ENCODE results near the gene EDC3. TPM values are rescaled to one million over a fixed set of nuclear protein-coding genes. Genes with fewer than 3 reads are reported as not detected.

Gene EDC3
- total and polyA plus RNA-seq, 9 of the 15 experiments (the other 6 are each of a cell fraction or from before 2014, with no cell fraction given): 11.7 to 63.9 (median 32.8) TPM

DNA sequence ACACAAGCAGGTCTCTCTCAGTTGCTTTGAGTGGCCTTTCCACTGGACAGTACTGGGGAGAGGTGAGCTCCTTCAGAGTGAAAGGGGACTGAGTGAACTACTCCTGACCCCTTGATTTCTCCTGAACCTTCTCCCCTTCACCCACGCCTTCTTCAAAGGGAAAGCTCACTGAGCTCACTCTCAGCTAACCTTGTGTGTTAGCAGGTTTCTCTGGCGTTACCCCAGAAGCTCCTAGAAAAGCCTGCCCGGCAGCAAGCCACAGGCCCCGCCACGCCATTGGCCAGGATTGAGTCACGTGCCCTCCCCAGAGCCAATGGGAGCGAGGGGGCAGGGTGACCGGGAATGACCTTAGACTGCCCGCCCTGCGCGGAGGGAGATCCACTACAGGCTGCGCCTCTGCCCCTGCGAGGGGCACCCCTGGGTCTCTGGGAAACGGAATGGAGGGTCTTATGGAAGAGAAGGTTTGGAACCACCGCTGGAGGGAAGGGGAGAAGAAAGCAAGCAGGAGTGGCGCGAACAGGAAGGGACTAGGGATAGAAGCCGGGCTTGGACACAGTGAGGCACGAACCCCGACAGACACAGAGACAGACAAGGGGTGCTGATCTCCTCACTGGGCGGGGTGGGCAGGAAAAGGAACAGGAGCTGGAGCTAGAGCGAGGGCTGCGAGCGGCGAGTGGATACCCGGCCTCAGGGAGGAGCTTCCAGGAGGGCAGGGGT lies 97.5 kb downstream of the EDC3 start (continued):
- TF ChIP-seq MTA3 (IDR thresholded peaks at IDR 0.05; ENCODE audit: borderline replicate concordance) (peak; percentile 84; the same call in 1 of the 2 replicates), HMG20B (CRISPR knock-in tag; IDR thresholded peaks at IDR 0.05) (no peak), CBX2 (IDR thresholded peaks at IDR 0.05; ENCODE audit: insufficient read depth, low read length, poor library complexity, severe bottlenecking) (no peak), U2AF2 (optimal IDR thresholded peaks at IDR 0.05; ENCODE audit: low read depth, low read length) (no peak), TBP (optimal IDR thresholded peaks at IDR 0.05; ENCODE audit: low read depth, low read length) (peak; percentile 91), MBD2 (IDR thresholded peaks at IDR 0.05; ENCODE audit: borderline replicate concordance, low read depth) (peak; percentile 88), ZNF668 (CRISPR knock-in tag; IDR thresholded peaks at IDR 0.05) (no peak), CHCHD3 (CRISPR knock-in tag; IDR thresholded peaks at IDR 0.05) (peak; percentile 77; the same call in 1 of the 2 replicates), POLR2G (IDR thresholded peaks at IDR 0.05; ENCODE audit: low read depth, low read length) (peak; percentile 91), PPARD (CRISPR knock-in tag; IDR thresholded peaks at IDR 0.05) (no peak), CBFA2T2 (conservative IDR thresholded peaks at IDR 0.05) (peak; percentile 85), NFYB (IDR thresholded peaks at IDR 0.05; ENCODE audit: extremely low read depth, insufficient read length) (peak; percentile 97), NR2F6 (CRISPR knock-in tag; IDR thresholded peaks at IDR 0.05) (no peak), ELF2 (CRISPR knock-in tag; IDR thresholded peaks at IDR 0.05) (no peak), TAF1 (IDR thresholded peaks at IDR 0.05; ENCODE audit: control insufficient read depth, extremely low read depth, insufficient read depth, low read length, severe bottlenecking) (peak; percentile 37), CSDE1 (IDR thresholded peaks at IDR 0.05) (no peak)
- TF ChIP-seq, protein P1, sequence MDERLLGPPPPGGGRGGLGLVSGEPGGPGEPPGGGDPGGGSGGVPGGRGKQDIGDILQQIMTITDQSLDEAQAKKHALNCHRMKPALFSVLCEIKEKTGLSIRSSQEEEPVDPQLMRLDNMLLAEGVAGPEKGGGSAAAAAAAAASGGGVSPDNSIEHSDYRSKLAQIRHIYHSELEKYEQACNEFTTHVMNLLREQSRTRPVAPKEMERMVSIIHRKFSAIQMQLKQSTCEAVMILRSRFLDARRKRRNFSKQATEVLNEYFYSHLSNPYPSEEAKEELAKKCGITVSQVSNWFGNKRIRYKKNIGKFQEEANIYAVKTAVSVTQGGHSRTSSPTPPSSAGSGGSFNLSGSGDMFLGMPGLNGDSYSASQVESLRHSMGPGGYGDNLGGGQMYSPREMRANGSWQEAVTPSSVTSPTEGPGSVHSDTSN (CRISPR knock-in tag; IDR thresholded peaks at IDR 0.05; ENCODE audit: low read depth): no peak
- TF ChIP-seq, protein P1 (tag; conservative IDR thresholded peaks at IDR 0.05; ENCODE audit: low read depth): no peak
- TF ChIP-seq, protein P2, sequence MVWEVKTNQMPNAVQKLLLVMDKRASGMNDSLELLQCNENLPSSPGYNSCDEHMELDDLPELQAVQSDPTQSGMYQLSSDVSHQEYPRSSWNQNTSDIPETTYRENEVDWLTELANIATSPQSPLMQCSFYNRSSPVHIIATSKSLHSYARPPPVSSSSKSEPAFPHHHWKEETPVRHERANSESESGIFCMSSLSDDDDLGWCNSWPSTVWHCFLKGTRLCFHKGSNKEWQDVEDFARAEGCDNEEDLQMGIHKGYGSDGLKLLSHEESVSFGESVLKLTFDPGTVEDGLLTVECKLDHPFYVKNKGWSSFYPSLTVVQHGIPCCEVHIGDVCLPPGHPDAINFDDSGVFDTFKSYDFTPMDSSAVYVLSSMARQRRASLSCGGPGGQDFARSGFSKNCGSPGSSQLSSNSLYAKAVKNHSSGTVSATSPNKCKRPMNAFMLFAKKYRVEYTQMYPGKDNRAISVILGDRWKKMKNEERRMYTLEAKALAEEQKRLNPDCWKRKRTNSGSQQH (CRISPR knock-in tag; IDR thresholded peaks at IDR 0.05): peak; percentile 87; the same call in 1 of the 2 replicates
- TF ChIP-seq, protein P3, sequence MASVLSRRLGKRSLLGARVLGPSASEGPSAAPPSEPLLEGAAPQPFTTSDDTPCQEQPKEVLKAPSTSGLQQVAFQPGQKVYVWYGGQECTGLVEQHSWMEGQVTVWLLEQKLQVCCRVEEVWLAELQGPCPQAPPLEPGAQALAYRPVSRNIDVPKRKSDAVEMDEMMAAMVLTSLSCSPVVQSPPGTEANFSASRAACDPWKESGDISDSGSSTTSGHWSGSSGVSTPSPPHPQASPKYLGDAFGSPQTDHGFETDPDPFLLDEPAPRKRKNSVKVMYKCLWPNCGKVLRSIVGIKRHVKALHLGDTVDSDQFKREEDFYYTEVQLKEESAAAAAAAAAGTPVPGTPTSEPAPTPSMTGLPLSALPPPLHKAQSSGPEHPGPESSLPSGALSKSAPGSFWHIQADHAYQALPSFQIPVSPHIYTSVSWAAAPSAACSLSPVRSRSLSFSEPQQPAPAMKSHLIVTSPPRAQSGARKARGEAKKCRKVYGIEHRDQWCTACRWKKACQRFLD (CRISPR knock-in tag; IDR thresholded peaks at IDR 0.05): no peak

Data from K562 (cell line).